GM19023 (cell line): ENCODE results near the gene KCNN4.

Source experiments
- ATAC-seq: cut with Tn5 transposase; IDR thresholded peaks from one replicate; pipeline ENCODE4 v1.9.1; 2021; ENCODE audit warnings: mild to moderate bottlenecking, moderate library complexity; ENCODE audit not compliant: unreplicated experiment

Gene KCNN4

GRCh38 chr19:43799502-43800142 is 18.8 kb upstream of the KCNN4 start:
- no peak for ATAC-seq

GRCh38 chr19:43798546-43799409 is 18.0 kb upstream of the KCNN4 start:
- ATAC-seq: no peak

GRCh38 chr19:43798026-43798545 is 17.3 kb upstream of the KCNN4 start:
- no peak for ATAC-seq

GRCh38 chr19:43797556-43797955 is 16.8 kb upstream of the KCNN4 start:
- no peak for ATAC-seq

GRCh38 chr19:43797118-43797517 is 16.3 kb upstream of the KCNN4 start:
- ATAC-seq: no peak

- no peak for ATAC-seq
Measured at GRCh38 chr19:43790587-43790986, 9.8 kb upstream of the KCNN4 start.

GRCh38 chr19:43789029-43789428 is 8.3 kb upstream of the KCNN4 start:
- ATAC-seq: no peak

- ATAC-seq: no peak
Measured at GRCh38 chr19:43786665-43787064, 5.9 kb upstream of the KCNN4 start.

GRCh38 chr19:43784981-43785808 is 4.4 kb upstream of the KCNN4 start:
- no peak for ATAC-seq

GRCh38 chr19:43784241-43784980 is 3.6 kb upstream of the KCNN4 start:
- no peak for ATAC-seq

- ATAC-seq: no peak
Measured at GRCh38 chr19:43783636-43784035, 2.9 kb upstream of the KCNN4 start.

GRCh38 chr19:43782689-43783231 is 2.0 kb upstream of the KCNN4 start:
- no peak for ATAC-seq

- ATAC-seq: no peak
Measured at GRCh38 chr19:43782311-43782660, 1.5 kb upstream of the KCNN4 start.

GRCh38 chr19:43781630-43782310 is 997 bp upstream of the KCNN4 start:
- no peak for ATAC-seq

GRCh38 chr19:43779820-43780219 is 953 bp downstream of the KCNN4 start:
- no peak for ATAC-seq

- ATAC-seq: no peak
Measured at GRCh38 chr19:43779147-43779819, 1.5 kb downstream of the KCNN4 start.

GRCh38 chr19:43778651-43779050 is 2.1 kb downstream of the KCNN4 start:
- no peak for ATAC-seq

GRCh38 chr19:43777163-43777695 is 3.5 kb downstream of the KCNN4 start:
- ATAC-seq: no peak

GRCh38 chr19:43776286-43776685 is 4.5 kb downstream of the KCNN4 start:
- ATAC-seq: no peak
